ENCODE measurements around the gene PALM. TPM values are rescaled to one million over a fixed set of nuclear protein-coding genes. Genes with fewer than 3 reads are reported as not detected.
A peak's percentile ranks its signal among the peaks of the same experiment; 100 is the strongest.

The PALM gene
- total RNA-seq, 1 donor from 2014 or later = not detected

DNA sequence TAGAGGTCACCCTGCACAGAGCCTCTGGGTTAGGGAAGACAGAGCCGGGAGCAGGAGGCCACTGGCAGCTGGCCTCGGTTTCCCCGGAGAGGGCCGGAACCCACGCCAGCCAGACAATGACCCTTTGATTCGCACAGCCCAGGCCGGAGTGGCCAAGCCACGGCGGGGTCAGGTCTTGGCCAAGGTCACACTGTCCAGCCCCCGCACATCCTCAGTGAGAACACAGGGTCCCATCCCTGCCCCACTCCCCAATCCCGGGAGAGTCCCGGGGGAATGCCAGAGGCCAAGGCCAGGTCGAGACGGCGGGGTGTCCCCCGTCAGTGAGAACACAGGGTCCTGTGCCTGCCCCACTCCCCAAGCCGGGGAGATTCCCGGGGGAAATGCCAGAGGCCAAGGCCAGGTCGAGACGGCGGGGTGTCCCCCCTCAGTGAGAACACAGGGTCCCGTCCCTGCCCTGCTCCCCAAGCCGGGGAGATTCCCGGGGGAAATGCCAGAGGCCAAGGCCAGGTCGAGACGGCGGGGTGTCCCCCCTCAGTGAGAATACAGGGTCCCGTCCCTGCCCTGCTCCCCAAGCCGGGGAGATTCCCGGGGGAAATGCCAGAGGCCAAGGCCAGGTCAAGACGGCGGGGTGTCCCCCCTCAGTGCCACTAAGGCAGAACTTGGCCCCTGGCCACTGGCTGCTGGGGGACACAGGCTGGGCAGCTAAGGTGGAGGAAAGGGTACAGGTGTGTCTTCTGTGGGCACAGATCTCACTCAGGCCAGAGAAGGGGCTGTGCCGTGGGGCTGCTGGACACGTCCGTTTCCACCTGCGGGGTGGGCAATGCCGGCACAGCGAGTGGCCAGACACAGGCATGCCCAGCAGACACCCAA, 34.2 kb upstream of the PALM start:
- Mint-ChIP-seq H3K9me3 (no peaks in the 10 kb centered on the region), H3K27me3 (ENCODE audit: low read depth) (peaks cover 12% of the 10 kb centered on the region), H3K36me3 (ENCODE audit: low read depth) (no peaks in the 10 kb centered on the region), H3K27ac (no peak overlapping the region), H3K4me3 (ENCODE audit: low read depth) (no peak overlapping the region), H3K4me1 (ENCODE audit: low read depth) (no peaks in the 10 kb centered on the region)
- intact Hi-C loops (cut with micrococcal nuclease) = no loop called here
- no peak for DNase-seq (ENCODE audit: low spot score)

DNA sequence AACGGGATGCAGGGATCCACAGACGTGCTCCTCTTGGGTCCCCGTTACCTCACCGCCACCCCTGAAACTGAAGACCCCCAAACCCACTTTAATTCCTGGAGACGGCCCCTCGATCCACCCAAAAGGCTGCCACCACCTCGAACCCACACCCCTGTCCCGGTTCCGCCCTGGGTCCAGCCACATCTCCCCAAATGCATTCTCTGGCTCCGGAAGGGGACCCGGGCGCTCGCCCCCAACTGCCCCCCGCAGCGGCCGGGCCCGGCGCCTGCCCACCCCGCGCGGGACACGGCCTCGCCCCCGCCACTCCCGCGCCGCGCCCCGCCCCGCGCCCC, 32.8 kb upstream of the PALM start:
- Mint-ChIP-seq H3K4me1 (ENCODE audit: low read depth) (peaks cover 1% of the 10 kb centered on the region), H3K4me3 (ENCODE audit: low read depth) (no peak overlapping the region), H3K9me3 (no peaks in the 10 kb centered on the region), H3K36me3 (ENCODE audit: low read depth) (no peaks in the 10 kb centered on the region), H3K27ac (no peak overlapping the region), H3K27me3 (ENCODE audit: low read depth) (peaks cover 12% of the 10 kb centered on the region)
- intact Hi-C loops (cut with micrococcal nuclease) = no loop called here
- no peak for DNase-seq (ENCODE audit: low spot score)

DNA sequence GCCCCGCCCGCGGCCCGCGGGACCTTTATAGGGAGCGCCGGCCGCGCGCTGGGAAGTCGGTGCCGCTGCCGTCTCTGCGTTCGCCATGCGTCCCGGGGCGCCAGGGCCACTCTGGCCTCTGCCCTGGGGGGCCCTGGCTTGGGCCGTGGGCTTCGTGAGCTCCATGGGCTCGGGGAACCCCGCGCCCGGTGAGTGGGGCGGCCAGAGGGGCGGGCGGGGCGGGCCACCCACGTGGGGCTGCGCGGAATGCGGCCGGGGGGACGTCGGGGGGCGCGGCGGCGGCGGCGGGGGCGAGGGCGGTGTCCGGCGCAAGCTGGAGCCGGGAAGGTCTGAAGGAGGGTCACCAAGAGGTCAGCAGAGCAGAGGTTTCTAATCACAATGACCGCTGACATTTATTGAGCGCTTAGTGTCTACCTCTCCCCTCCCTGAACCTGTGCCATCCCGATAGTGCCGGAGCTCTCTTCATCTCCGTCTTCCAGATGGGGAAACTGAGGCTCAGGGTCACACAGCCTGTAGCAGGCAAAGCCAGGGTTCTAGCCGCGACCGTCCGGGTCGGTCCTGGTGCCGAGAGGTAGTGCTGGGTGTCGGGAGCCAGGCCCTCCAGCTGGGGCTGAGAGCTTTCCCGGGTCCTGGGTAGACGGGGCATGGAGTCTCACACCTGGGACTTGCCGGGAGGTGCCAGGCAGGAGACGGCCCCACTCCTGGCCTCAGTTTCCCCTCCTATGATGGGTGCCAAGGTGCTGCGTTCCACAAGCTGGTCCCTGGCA, 32.2 kb upstream of the PALM start, which contains the start of gene FSTL3:
TSS of gene FSTL3 (plus strand) at position 54 of the 767 bp plus-strand sequence. CDS start at position 86, 32 bp downstream.
- no peaks in the 10 kb centered on the region for H3K36me3 Mint-ChIP-seq (ENCODE audit: low read depth)
- no peak within 1 kb of the TSS for H3K27ac Mint-ChIP-seq
- H3K9me3 Mint-ChIP-seq = no peaks in the 10 kb centered on the region
- intact Hi-C loops (cut with micrococcal nuclease) = no loop called here
- peaks cover 12% of the 10 kb centered on the region for H3K27me3 Mint-ChIP-seq (ENCODE audit: low read depth)
- no peak within 1 kb of the TSS for H3K4me3 Mint-ChIP-seq (ENCODE audit: low read depth)
- no peak for DNase-seq (ENCODE audit: low spot score)
- peaks cover 1% of the 10 kb centered on the region for H3K4me1 Mint-ChIP-seq (ENCODE audit: low read depth)

DNA sequence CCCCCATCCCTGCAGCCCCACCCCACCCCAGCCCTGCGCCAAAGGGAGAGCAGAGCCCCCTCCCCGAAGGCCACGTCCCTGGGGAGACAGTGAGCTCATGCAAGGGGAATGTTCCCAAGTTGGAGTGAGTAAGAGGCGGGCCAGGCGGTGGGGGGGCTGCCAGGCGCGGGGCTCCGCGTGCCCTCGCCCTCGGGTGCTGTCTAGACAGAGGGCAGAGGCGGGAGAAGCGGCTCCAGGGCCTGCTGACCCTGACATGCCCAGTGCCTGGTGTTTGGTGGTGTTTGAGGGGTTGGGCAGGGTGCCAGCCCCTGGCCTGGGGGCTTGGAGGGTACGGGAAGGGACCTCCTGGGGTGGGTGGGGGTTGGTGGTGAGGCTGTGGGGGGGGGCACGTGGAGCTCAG, 31.5 kb upstream of the PALM start:
- Mint-ChIP-seq H3K27me3 (ENCODE audit: low read depth) (peaks cover 12% of the 10 kb centered on the region), H3K9me3 (no peaks in the 10 kb centered on the region), H3K27ac (no peak overlapping the region), H3K4me1 (ENCODE audit: low read depth) (peaks cover 1% of the 10 kb centered on the region), H3K36me3 (ENCODE audit: low read depth) (no peaks in the 10 kb centered on the region), H3K4me3 (ENCODE audit: low read depth) (no peak overlapping the region)
- intact Hi-C loops (cut with micrococcal nuclease) = no loop called here
- no peak for DNase-seq (ENCODE audit: low spot score)

DNA sequence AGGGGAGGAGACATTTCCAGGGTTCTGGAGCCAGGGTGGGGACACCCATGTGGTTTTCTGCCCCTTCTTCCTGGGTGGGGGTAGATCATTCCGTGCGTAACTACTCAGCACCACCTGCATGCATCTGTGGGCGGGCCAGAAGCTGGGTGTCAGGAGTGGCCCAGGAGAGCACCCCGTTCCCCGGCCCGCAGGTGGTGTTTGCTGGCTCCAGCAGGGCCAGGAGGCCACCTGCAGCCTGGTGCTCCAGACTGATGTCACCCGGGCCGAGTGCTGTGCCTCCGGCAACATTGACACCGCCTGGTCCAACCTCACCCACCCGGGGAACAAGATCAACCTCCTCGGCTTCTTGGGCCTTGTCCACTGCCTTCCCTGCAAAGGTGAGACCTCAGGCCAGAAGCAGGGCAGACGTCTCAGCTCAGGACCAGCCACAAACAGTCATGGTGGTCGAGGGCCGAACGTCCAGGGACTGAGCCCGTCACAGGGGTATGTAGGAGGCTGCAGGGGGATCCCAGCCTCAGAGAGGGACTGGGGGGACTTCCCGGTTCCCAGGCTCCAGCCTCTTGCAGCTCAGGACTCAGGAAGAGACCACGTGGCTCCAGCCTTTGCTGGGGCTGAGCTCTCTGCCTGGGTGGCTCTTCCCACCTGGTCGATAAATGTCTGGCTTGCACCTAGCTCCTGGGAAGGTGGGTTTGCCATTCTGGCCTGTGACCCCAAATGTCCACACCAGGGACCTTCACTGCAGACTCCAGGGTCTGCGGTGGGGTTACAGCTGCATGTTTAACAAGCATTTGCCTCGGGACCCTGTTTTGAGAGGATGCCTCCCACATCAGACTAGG, 30.9 kb upstream of the PALM start:
- Mint-ChIP-seq H3K4me3 (ENCODE audit: low read depth) (no peak overlapping the region), H3K36me3 (ENCODE audit: low read depth) (no peaks in the 10 kb centered on the region), H3K9me3 (no peaks in the 10 kb centered on the region), H3K4me1 (ENCODE audit: low read depth) (peaks cover 1% of the 10 kb centered on the region), H3K27me3 (ENCODE audit: low read depth) (peaks cover 12% of the 10 kb centered on the region), H3K27ac (no peak overlapping the region)
- intact Hi-C loops (cut with micrococcal nuclease) = no loop called here
- DNase-seq (ENCODE audit: low spot score) = no peak

DNA sequence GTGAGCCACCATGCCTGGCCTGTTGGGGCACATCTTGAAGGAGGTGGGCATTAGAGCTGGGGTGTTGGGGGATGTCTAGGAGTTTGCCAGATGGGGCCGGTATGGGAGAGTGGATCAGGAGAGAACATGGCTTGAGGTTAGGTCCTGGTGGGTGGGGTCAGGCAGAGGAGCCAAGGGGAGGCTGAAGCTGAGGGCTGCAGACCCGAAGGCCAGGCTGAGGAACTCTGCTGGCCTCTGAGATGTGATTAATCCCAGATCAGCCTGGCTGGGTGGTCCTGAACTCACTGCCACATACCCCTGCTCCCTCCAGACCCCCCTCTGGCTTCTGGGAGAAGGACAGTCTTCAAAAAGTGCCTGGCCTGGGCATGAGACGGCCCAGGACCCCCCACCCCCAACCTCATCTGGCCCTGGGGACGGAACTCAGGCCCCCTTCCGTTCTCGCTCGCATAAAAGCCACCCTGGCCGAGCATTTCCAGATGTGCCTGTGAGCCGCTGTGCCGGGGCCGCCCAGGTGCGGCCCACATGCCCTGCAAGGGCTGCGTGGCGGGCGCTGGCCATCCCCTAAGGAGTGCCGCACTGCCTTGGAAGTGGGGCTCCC, 29.8 kb upstream of the PALM start:
- no peak for DNase-seq (ENCODE audit: low spot score)
- peaks cover 1% of the 10 kb centered on the region for H3K4me1 Mint-ChIP-seq (ENCODE audit: low read depth)
- peaks cover 12% of the 10 kb centered on the region for H3K27me3 Mint-ChIP-seq (ENCODE audit: low read depth)
- no peaks in the 10 kb centered on the region for H3K36me3 Mint-ChIP-seq (ENCODE audit: low read depth)
- H3K4me3 Mint-ChIP-seq (ENCODE audit: low read depth) = peak overlapping the region; percentile 64
- H3K27ac Mint-ChIP-seq = peak overlapping the region; percentile 38
- intact Hi-C loops (cut with micrococcal nuclease) = no loop called here
- H3K9me3 Mint-ChIP-seq = no peaks in the 10 kb centered on the region

DNA sequence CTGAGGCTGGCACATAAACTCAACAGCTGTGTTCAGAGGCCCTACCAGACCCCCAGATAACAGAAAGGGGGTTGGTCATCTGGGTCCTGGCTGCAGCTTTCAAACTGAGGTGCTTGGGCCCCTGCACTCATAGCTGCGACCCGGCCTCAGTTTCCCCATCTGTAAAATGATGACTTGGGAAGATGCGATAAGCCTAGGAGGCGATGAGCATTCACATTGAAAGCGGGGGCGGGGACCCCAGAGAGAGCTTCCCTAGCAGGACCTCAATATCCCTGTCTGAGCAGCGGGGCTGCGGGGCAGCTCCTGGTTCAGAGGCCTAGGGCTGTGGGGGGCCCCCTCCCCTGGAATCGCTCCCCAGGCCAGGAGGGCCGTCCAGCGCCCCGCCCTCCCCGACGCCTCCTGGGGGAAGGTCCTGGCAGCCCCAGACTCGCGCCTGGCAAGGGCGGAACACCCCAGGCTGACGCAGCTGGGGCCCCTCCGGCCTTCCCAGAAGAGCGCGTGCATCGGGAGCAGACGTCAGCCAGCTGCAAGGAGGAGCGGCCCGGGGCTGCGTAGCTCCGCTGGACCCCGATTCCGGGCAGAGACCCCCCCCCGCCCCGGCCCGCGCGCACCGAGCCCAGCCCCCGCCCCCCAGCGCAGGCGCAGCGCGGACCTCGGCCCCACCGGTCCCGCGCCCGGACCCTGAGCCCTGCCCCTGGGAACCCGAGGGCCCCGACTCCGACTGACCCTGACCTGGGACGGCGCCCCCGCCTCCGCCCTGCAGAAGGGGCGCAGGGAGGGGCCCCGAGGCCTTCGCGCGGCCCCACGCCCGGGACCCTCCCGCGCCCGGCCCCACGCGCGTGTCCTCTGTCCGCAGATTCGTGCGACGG, 29.1 kb upstream of the PALM start:
- peak overlapping the region; percentile 76 for H3K4me3 Mint-ChIP-seq (ENCODE audit: low read depth)
- H3K27ac Mint-ChIP-seq = peak overlapping the region; percentile 49
- intact Hi-C loops (cut with micrococcal nuclease) = loop anchor here (1.0 kb wide), 2 partner anchors 16 to 118 kb away; partner anchors contain the start of genes PTBP1 and RNF126
- no peaks in the 10 kb centered on the region for H3K36me3 Mint-ChIP-seq (ENCODE audit: low read depth)
- DNase-seq (ENCODE audit: low spot score) = no peak
- peaks cover 12% of the 10 kb centered on the region for H3K27me3 Mint-ChIP-seq (ENCODE audit: low read depth)
- no peaks in the 10 kb centered on the region for H3K9me3 Mint-ChIP-seq
- peaks cover 1% of the 10 kb centered on the region for H3K4me1 Mint-ChIP-seq (ENCODE audit: low read depth)

DNA sequence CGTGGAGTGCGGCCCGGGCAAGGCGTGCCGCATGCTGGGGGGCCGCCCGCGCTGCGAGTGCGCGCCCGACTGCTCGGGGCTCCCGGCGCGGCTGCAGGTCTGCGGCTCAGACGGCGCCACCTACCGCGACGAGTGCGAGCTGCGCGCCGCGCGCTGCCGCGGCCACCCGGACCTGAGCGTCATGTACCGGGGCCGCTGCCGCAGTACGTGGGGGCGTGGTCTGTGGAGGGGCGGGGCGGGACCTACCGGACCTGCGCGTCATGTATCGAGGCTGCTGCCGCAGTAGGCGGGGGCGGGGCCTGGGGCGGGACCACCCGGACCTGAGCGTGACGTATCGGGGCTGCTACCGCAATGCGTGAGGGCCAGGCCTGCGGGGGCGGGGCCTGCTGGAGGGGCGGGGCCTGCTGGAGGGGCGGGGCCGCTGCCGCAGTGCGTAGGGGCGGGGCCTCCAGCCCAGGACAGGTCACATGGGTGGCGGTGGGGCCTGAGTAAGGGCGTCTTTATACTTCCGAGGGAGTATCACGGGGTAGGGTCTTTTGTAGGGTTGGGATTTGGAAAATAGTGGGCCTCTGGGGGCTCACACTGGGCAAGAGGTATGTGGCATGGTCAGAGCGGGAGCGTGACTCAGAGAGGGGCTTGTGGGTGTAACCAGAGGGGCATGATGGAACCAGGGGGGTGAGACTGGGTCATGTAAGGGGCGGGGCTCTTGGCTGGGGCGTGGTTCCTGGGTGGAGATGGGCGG, 28.3 kb upstream of the PALM start:
- peaks cover 7% of the 10 kb centered on the region for H3K27me3 Mint-ChIP-seq (ENCODE audit: low read depth)
- peak overlapping the region; percentile 97 for H3K27ac Mint-ChIP-seq
- H3K36me3 Mint-ChIP-seq (ENCODE audit: low read depth) = no peaks in the 10 kb centered on the region
- peaks cover 1% of the 10 kb centered on the region for H3K4me1 Mint-ChIP-seq (ENCODE audit: low read depth)
- H3K4me3 Mint-ChIP-seq (ENCODE audit: low read depth) = peak overlapping the region; percentile 88
- H3K9me3 Mint-ChIP-seq = no peaks in the 10 kb centered on the region
- DNase-seq (ENCODE audit: low spot score) = peak; percentile 97
- intact Hi-C loops (cut with micrococcal nuclease) = loop anchor here (1.0 kb wide), 2 partner anchors 17 to 117 kb away; partner anchors contain the start of genes PTBP1 and RNF126

DNA sequence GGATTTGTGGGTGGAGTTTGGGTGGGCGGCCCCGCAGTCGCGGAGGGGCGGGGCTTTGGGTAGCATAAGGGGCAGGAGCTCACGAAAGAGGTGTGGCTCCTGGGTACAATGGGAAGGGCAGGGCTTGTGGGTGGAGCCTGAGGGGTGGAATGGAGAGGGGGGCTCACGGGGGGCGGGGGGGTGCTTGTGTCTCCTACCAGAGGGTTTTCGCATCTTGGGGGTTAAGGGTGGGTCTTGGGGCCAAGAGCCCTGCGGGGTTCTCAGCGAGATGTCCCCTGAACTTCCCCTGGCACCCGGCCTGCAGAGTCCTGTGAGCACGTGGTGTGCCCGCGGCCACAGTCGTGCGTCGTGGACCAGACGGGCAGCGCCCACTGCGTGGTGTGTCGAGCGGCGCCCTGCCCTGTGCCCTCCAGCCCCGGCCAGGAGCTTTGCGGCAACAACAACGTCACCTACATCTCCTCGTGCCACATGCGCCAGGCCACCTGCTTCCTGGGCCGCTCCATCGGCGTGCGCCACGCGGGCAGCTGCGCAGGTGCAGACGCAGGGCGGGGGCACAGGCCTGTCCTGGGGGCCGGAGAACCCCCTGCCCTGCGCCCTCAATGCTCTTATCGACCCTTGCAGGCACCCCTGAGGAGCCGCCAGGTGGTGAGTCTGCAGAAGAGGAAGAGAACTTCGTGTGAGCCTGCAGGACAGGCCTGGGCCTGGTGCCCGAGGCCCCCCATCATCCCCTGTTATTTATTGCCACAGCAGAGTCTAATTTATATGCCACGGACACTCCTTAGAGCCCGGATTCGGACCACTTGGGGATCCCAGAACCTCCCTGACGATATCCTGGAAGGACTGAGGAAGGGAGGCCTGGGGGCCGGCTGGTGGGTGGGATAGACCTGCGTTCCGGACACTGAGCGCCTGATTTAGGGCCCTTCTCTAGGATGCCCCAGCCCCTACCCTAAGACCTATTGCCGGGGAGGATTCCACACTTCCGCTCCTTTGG, 27.4 kb upstream of the PALM start:
- no peak for DNase-seq (ENCODE audit: low spot score)
- peaks cover 4% of the 10 kb centered on the region for H3K27me3 Mint-ChIP-seq (ENCODE audit: low read depth)
- peak overlapping the region; percentile 88 for H3K4me3 Mint-ChIP-seq (ENCODE audit: low read depth)
- no peaks in the 10 kb centered on the region for H3K36me3 Mint-ChIP-seq (ENCODE audit: low read depth)
- H3K9me3 Mint-ChIP-seq = no peaks in the 10 kb centered on the region
- peaks cover 1% of the 10 kb centered on the region for H3K4me1 Mint-ChIP-seq (ENCODE audit: low read depth)
- peak overlapping the region; percentile 97 for H3K27ac Mint-ChIP-seq
- intact Hi-C loops (cut with micrococcal nuclease) = no loop called here

DNA sequence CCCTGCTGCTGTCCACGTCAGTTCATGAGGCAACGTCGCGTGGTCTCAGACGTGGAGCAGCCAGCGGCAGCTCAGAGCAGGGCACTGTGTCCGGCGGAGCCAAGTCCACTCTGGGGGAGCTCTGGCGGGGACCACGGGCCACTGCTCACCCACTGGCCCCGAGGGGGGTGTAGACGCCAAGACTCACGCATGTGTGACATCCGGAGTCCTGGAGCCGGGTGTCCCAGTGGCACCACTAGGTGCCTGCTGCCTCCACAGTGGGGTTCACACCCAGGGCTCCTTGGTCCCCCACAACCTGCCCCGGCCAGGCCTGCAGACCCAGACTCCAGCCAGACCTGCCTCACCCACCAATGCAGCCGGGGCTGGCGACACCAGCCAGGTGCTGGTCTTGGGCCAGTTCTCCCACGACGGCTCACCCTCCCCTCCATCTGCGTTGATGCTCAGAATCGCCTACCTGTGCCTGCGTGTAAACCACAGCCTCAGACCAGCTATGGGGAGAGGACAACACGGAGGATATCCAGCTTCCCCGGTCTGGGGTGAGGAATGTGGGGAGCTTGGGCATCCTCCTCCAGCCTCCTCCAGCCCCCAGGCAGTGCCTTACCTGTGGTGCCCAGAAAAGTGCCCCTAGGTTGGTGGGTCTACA, 25.9 kb upstream of the PALM start:
- H3K9me3 Mint-ChIP-seq = no peaks in the 10 kb centered on the region
- intact Hi-C loops (cut with micrococcal nuclease) = no loop called here
- no peak for DNase-seq (ENCODE audit: low spot score)
- peaks cover under 1% of the 10 kb centered on the region for H3K27me3 Mint-ChIP-seq (ENCODE audit: low read depth)
- no peaks in the 10 kb centered on the region for H3K36me3 Mint-ChIP-seq (ENCODE audit: low read depth)
- H3K4me3 Mint-ChIP-seq (ENCODE audit: low read depth) = no peak overlapping the region
- no peak overlapping the region for H3K27ac Mint-ChIP-seq
- peaks cover 1% of the 10 kb centered on the region for H3K4me1 Mint-ChIP-seq (ENCODE audit: low read depth)

Data from activated T-helper 2 cell treated with anti-CD3 and anti-CD28 coated beads, Interferon-gamma antibody, Interleukin-2, Interleukin-4, amounts not matched to agents 10 μg/mL and 5 μg/mL and 100 μg/mL, durations not matched to agents 14 hours and 24 hours and 36 hours (primary cell).